ENCODE measurements around the gene RPL27.
"Not testable (repeated sequence)": the region's sequence is repeated elsewhere in the genome, so short reads cannot be mapped to it uniquely, and the experiment has no call there.

Gene RPL27

GRCh38 chr17:42971589-42971988 lies 26.6 kb upstream of the RPL27 start:
- no peaks in the 10 kb centered on the region for H3K4me1 ChIP-seq (ENCODE audit: insufficient read depth, low read length)
- TF ChIP-seq CTCF (IDR thresholded peaks at IDR 0.05; ENCODE audit: borderline replicate concordance, extremely low read depth, low read length, poor library complexity, severe bottlenecking) (no peak), EZH2 (IDR thresholded peaks at IDR 0.05; ENCODE audit: borderline replicate concordance, low read depth, low read length, severe bottlenecking) (no peak)
- H3K4me3 ChIP-seq (ENCODE audit: low read depth in 1 of 2, low read length in 2 of 2), result no peak overlapping the region
- H3K79me2 ChIP-seq (ENCODE audit: insufficient read depth, low read length), result no peaks in the 10 kb centered on the region
- no peak overlapping the region for H3K27ac ChIP-seq (ENCODE audit: low read length)
- H3K9ac ChIP-seq (ENCODE audit: low read depth, low read length), result no peak overlapping the region
- no peaks in the 10 kb centered on the region for H3K27me3 ChIP-seq (ENCODE audit: insufficient read depth, low read length, poor library complexity)
- no peak overlapping the region for H2AFZ ChIP-seq (ENCODE audit: low read depth, low read length)
- ATAC-seq (ENCODE audit: insufficient read depth, low read depth), result no peak
- no peak overlapping the region for H3K4me2 ChIP-seq (ENCODE audit: insufficient read depth, low read length)
- DNase-seq, result no peak
- H3K9me3 ChIP-seq (ENCODE audit: insufficient read depth, low read length, severe bottlenecking), result no peaks in the 10 kb centered on the region
- H3K36me3 ChIP-seq (ENCODE audit: insufficient read depth, low read length), result no peaks in the 10 kb centered on the region
- no peaks in the 10 kb centered on the region for H4K20me1 ChIP-seq (ENCODE audit: insufficient read depth, low read length)

GRCh38 chr17:42973323-42973722 lies 24.9 kb upstream of the RPL27 start:
- H3K27me3 ChIP-seq (ENCODE audit: insufficient read depth, low read length, poor library complexity); H3K4me1 ChIP-seq (ENCODE audit: insufficient read depth, low read length); H3K9ac ChIP-seq (ENCODE audit: low read depth, low read length); H3K27ac ChIP-seq (ENCODE audit: low read length); H3K4me3 ChIP-seq (ENCODE audit: low read depth in 1 of 2, low read length in 2 of 2); H3K9me3 ChIP-seq (ENCODE audit: insufficient read depth, low read length, severe bottlenecking); H3K36me3 ChIP-seq (ENCODE audit: insufficient read depth, low read length); H2AFZ ChIP-seq (ENCODE audit: low read depth, low read length); ATAC-seq (ENCODE audit: insufficient read depth, low read depth); DNase-seq; H4K20me1 ChIP-seq (ENCODE audit: insufficient read depth, low read length); H3K79me2 ChIP-seq (ENCODE audit: insufficient read depth, low read length); H3K4me2 ChIP-seq (ENCODE audit: insufficient read depth, low read length): not testable (repeated sequence)

GRCh38 chr17:42975265-42975664 lies 23.0 kb upstream of the RPL27 start:
- Histone ChIP-seq H3K9me3 (ENCODE audit: insufficient read depth, low read length, severe bottlenecking) (peaks cover 10% of the 10 kb centered on the region), H2AFZ (ENCODE audit: low read depth, low read length) (no peak overlapping the region), H3K27me3 (ENCODE audit: insufficient read depth, low read length, poor library complexity) (no peaks in the 10 kb centered on the region), H3K4me3 (ENCODE audit: low read depth in 1 of 2, low read length in 2 of 2) (no peak overlapping the region), H3K36me3 (ENCODE audit: insufficient read depth, low read length) (no peaks in the 10 kb centered on the region), H3K27ac (ENCODE audit: low read length) (no peak overlapping the region), H3K4me2 (ENCODE audit: insufficient read depth, low read length) (no peak overlapping the region), H3K79me2 (ENCODE audit: insufficient read depth, low read length) (0 out of 2 replicates have a peak, but pooled peaks cover 2% of the 10 kb centered on the region), H3K4me1 (ENCODE audit: insufficient read depth, low read length) (peaks cover 7% of the 10 kb centered on the region), H4K20me1 (ENCODE audit: insufficient read depth, low read length) (no peaks in the 10 kb centered on the region), H3K9ac (ENCODE audit: low read depth, low read length) (no peak overlapping the region)
- ATAC-seq (ENCODE audit: insufficient read depth, low read depth) (no peak), DNase-seq (no peak)
- no peak for TF ChIP-seq EZH2 (IDR thresholded peaks at IDR 0.05; ENCODE audit: borderline replicate concordance, low read depth, low read length, severe bottlenecking)
- no peak for TF ChIP-seq CTCF (IDR thresholded peaks at IDR 0.05; ENCODE audit: borderline replicate concordance, extremely low read depth, low read length, poor library complexity, severe bottlenecking)

- H3K4me2 ChIP-seq (ENCODE audit: insufficient read depth, low read length); H3K4me1 ChIP-seq (ENCODE audit: insufficient read depth, low read length); H3K79me2 ChIP-seq (ENCODE audit: insufficient read depth, low read length); H3K4me3 ChIP-seq (ENCODE audit: low read depth in 1 of 2, low read length in 2 of 2); H4K20me1 ChIP-seq (ENCODE audit: insufficient read depth, low read length); H3K27ac ChIP-seq (ENCODE audit: low read length); H3K27me3 ChIP-seq (ENCODE audit: insufficient read depth, low read length, poor library complexity); H3K36me3 ChIP-seq (ENCODE audit: insufficient read depth, low read length); ATAC-seq (ENCODE audit: insufficient read depth, low read depth); H3K9ac ChIP-seq (ENCODE audit: low read depth, low read length); H2AFZ ChIP-seq (ENCODE audit: low read depth, low read length); DNase-seq: not testable (repeated sequence)
- H3K9me3 ChIP-seq (ENCODE audit: insufficient read depth, low read length, severe bottlenecking), result peaks cover 10% of the 10 kb centered on the region
These were observed 22.5 kb upstream of the RPL27 start for GRCh38 chr17:42975701-42976100.
